HepG2 (cell line): Measurements from ENCODE around the gene GBGT1. TPM values are rescaled to one million over a fixed set of nuclear protein-coding genes. Genes with fewer than 3 reads are reported as not detected.
A peak's percentile ranks its signal among the peaks of the same experiment; 100 is the strongest.

Experiments used
- AFF4 ChIP-seq: sonication (generic); formaldehyde crosslinking; IDR thresholded peaks from 2 replicates; pipeline ENCODE4 v1.4.0; 2020; ENCODE audit warnings: missing genetic modification reagents
- ATF2 ChIP-seq: sonication (generic); formaldehyde crosslinking; IDR thresholded peaks from 2 replicates; pipeline ENCODE4 v1.4.0; 2020; ENCODE audit warnings: missing genetic modification reagents
- BCL3 ChIP-seq: sonication (generic); formaldehyde crosslinking; IDR thresholded peaks from 2 replicates; pipeline ENCODE4 v1.5.1; 2020; ENCODE audit warnings: mild to moderate bottlenecking, missing genetic modification reagents, moderate library complexity
- DPF2 ChIP-seq: sonication (generic); formaldehyde crosslinking; IDR thresholded peaks from 2 replicates; pipeline ENCODE4 v1.4.0; 2020; ENCODE audit warnings: mild to moderate bottlenecking, low read depth, missing genetic modification reagents, borderline replicate concordance
- FOXP1 ChIP-seq, 2 experiments: fragments of 450-650 bp in 1 of 2; IDR thresholded peaks; 2 replicates each; pipeline ENCODE4 v1.6.1; 2017 to 2018; ENCODE audit warnings: antibody characterized with exemption in 1 of 2
- JUNB ChIP-seq: sonication (generic); formaldehyde crosslinking; IDR thresholded peaks from 2 replicates; pipeline ENCODE4 v1.8.0; 2022; ENCODE audit warnings: missing genetic modification reagents, mild to moderate bottlenecking, borderline replicate concordance
- NFE2 ChIP-seq: sonication (generic); formaldehyde crosslinking; IDR thresholded peaks from 2 replicates; pipeline ENCODE4 v1.4.0; 2020; ENCODE audit warnings: missing genetic modification reagents
- NONO ChIP-seq, 2 experiments: fragments of 450-650 bp in 1 of 2; sonication (generic) in 1 of 2; formaldehyde crosslinking in 1 of 2; IDR thresholded peaks in 1 of 2; conservative IDR thresholded peaks in 1 of 2; 2 replicates each; pipeline versions ENCODE4 v1.6.1 to v1.8.0; 2017 to 2022; ENCODE audit warnings: mild to moderate bottlenecking in 1 of 2, missing genetic modification reagents in 1 of 2, moderate library complexity in 1 of 2
- RCOR2 ChIP-seq: IDR thresholded peaks from 2 replicates; pipeline ENCODE4 v1.6.1; 2016; ENCODE audit warnings: missing biosample characterization, missing genetic modification reagents
- TBL1XR1 ChIP-seq: fragments of 150-350 bp; IDR thresholded peaks from 2 replicates; pipeline ENCODE4 v1.6.1; 2014; ENCODE audit warnings: borderline replicate concordance, low read length; ENCODE audit not compliant: partially characterized antibody
- ZFP36L1 ChIP-seq: sonication (generic); formaldehyde crosslinking; IDR thresholded peaks from 2 replicates; pipeline ENCODE4 v1.8.0; 2022; ENCODE audit warnings: mild to moderate bottlenecking, missing genetic modification reagents, moderate library complexity
- ZNF33B ChIP-seq: sonication (generic); formaldehyde crosslinking; IDR thresholded peaks from 2 replicates; pipeline ENCODE4 v1.5.1; 2020; ENCODE audit warnings: mild to moderate bottlenecking, missing genetic modification reagents
- ZNF451 ChIP-seq: sonication (generic); formaldehyde crosslinking; IDR thresholded peaks from 2 replicates; pipeline ENCODE4 v1.5.0; 2020; ENCODE audit warnings: mild to moderate bottlenecking, missing genetic modification reagents
- ZNF652 ChIP-seq: IDR thresholded peaks from 2 replicates; pipeline ENCODE4 v1.6.1; 2016; ENCODE audit warnings: low read depth, borderline replicate concordance
- ZNF740 ChIP-seq: sonication (generic); formaldehyde crosslinking; IDR thresholded peaks from 2 replicates; pipeline ENCODE4 v1.4.0; 2020; ENCODE audit warnings: missing genetic modification reagents
- polyA plus RNA-seq, 8 experiments: library from polyadenylated mRNA; depleted of rRNA in 3 of 8; stranded (reverse) in 7 of 8; unstranded in 1 of 8; fragments of >200 nt; fragmentation: Illumina TruSeq in 4 of 8; extraction: Trizol in 4 of 8; gene quantifications; 2 replicates each; pipeline versions ENCODE4 v1.2.1 to v1.2.3, GENCODE V29; 2011 to 2016; ENCODE audit warnings: low read depth in 4 of 8, missing spikeins in 1 of 8, mixed read lengths in 1 of 8; ENCODE audit not compliant: insufficient read depth in 1 of 8
- total RNA-seq, 5 experiments: library from RNA; depleted of rRNA; stranded (reverse); fragments of >200 nt; fragmentation: Illumina TruSeq; extraction: Trizol; gene quantifications; 2 replicates each; pipeline ENCODE4 v1.2.3, GENCODE V29; 2016; ENCODE audit warnings: low read depth in 1 of 5

Gene GBGT1
- total and polyA plus RNA-seq, 2 of the 13 experiments (the other 11 are each of a cell fraction or from before 2014, with no cell fraction given) = not detected

DNA sequence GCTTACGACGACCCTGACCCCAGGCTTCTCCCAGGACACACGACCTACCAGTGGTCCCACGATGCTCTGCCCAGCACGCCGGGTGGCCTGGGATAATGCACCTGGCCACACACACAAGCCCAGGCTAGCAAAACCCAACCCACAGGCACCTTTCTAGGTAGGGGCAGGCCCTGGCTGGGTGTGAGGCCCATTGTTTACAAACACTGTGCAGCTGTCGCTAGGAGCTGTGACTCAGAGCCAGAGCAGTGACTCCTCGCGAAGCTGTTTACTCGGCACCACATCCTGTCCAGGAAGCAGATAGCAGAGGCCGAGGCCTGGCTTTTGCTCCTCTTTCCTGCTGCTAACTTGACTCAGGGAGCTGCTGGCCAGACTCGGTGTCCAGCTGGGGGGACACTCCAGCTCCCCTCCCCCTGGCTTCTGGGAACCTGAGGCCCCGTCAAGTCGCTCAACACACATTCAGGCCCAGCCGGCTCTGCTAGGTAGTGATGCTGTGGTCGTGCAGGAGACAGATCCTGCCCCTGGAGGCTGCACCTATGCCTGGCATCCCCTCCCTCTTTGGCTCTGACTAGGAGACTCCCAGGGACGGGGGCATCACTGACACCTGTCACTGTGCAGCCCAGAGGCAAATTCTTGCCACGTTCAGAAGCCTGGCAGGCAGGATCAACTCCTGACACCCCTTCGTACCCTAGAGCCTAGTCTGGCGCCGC lies 29.9 kb downstream of the GBGT1 start (continued):
- TF ChIP-seq BCL3 (CRISPR knock-in tag) = no peak; the same call in 1 of the 2 replicates
- 0 out of 2 replicates have a peak, but pooled peaks have one; percentile 40 for TF ChIP-seq ZNF451 (CRISPR knock-in tag)
- TF ChIP-seq DPF2 (CRISPR knock-in tag) = peak; percentile 69; the same call in 1 of the 2 replicates
- TF ChIP-seq ZNF652 (CRISPR knock-in tag) = peak; percentile 44; the same call in 1 of the 2 replicates
- peak; percentile 74 for TF ChIP-seq TBL1XR1
- no peak for TF ChIP-seq RCOR2 (CRISPR knock-in tag)
- no peak for TF ChIP-seq ATF2 (CRISPR knock-in tag)
- peak; percentile 71; the same call in 1 of the 2 replicates for TF ChIP-seq JUNB (CRISPR knock-in tag)
- TF ChIP-seq FOXP1 (IDR thresholded peaks at IDR 0.05) = peak; percentile 92; the same call in 1 of the 2 replicates
- peak; percentile 99 for TF ChIP-seq FOXP1 (CRISPR knock-in tag; IDR thresholded peaks at IDR 0.05)
- TF ChIP-seq NONO (IDR thresholded peaks at IDR 0.05) = no peak
- 0 out of 2 replicates have a peak, but pooled peaks have one; percentile 32 for TF ChIP-seq NONO (CRISPR knock-in tag; conservative IDR thresholded peaks at IDR 0.05)
- no peak for TF ChIP-seq ZFP36L1 (CRISPR knock-in tag)
- TF ChIP-seq NFE2 (CRISPR knock-in tag) = no peak
- 0 out of 2 replicates have a peak, but pooled peaks have one; percentile 28 for TF ChIP-seq ZNF33B (CRISPR knock-in tag)
- TF ChIP-seq AFF4 (CRISPR knock-in tag) = no peak
- no peak for TF ChIP-seq ZNF740 (CRISPR knock-in tag)
